Activated T-helper 1 cell treated with Interleukin-2 at 50 U/mL for 16 hours (primary cell): ENCODE data around the gene OVOL1.
A peak's percentile ranks its signal among the peaks of the same experiment; 100 is the strongest.

ENCODE experiments used
- DNase-seq: peaks from one replicate; pipeline ENCODE4 v3.0.0-alpha.2; 2020; ENCODE audit warnings: low read depth

The OVOL1 gene

GRCh38 chr11:65777821-65778361, 9.0 kb upstream of the OVOL1 start:
- DNase-seq = no peak

- no peak for DNase-seq
These were observed 8.4 kb upstream of the OVOL1 start for GRCh38 chr11:65778431-65778900.

GRCh38 chr11:65778901-65779668, 7.8 kb upstream of the OVOL1 start:
- no peak for DNase-seq

- DNase-seq = no peak
These were observed 7.3 kb upstream of the OVOL1 start for GRCh38 chr11:65779669-65779918.

- peak; percentile 59 for DNase-seq
These were observed 6.7 kb upstream of the OVOL1 start for GRCh38 chr11:65779919-65780769.

GRCh38 chr11:65780770-65781151, 6.1 kb upstream of the OVOL1 start, which contains the start of gene AP5B1:
AP5B1 (minus strand) TSS chr11:65780976; CDS start chr11:65780591, 385 bp downstream.
- peak; percentile 67 for DNase-seq

- no peak for DNase-seq
These were observed 5.5 kb upstream of the OVOL1 start for GRCh38 chr11:65781152-65781961.

GRCh38 chr11:65781962-65782815, 4.7 kb upstream of the OVOL1 start:
- DNase-seq = no peak

- no peak for DNase-seq
These were observed 4.0 kb upstream of the OVOL1 start for GRCh38 chr11:65782816-65783228.

GRCh38 chr11:65785319-65786007, 1.4 kb upstream of the OVOL1 start:
- no peak for DNase-seq

- DNase-seq = no peak
These were observed 666 bp upstream of the OVOL1 start for GRCh38 chr11:65786008-65786785.

GRCh38 chr11:65787649-65788622, 1.1 kb downstream of the OVOL1 start:
- no peak for DNase-seq

- DNase-seq = no peak
These were observed 2.0 kb downstream of the OVOL1 start for GRCh38 chr11:65788821-65789220.

- DNase-seq = no peak
These were observed 2.6 kb downstream of the OVOL1 start for GRCh38 chr11:65789230-65790103.

GRCh38 chr11:65790104-65790901, 3.4 kb downstream of the OVOL1 start:
- DNase-seq = no peak

- no peak for DNase-seq
These were observed 4.2 kb downstream of the OVOL1 start for GRCh38 chr11:65790902-65791650.
